Esophagus (tissue), 2 donors: ENCODE data around the gene IMPDH1. TPM values are rescaled to one million over a fixed set of nuclear protein-coding genes. Genes with fewer than 3 reads are reported as not detected.

Source experiments
- H3K27ac ChIP-seq, 2 donors: one replicate each; pipeline ENCODE4 v1.5.1; 2013; ENCODE audit warnings: low read depth in 2 of 2, mild to moderate bottlenecking in 2 of 2, inconsistent platforms in 1 of 2, low read length in 1 of 2, moderate library complexity in 1 of 2
- H3K27me3 ChIP-seq, 2 donors: one replicate each; pipeline ENCODE4 v1.6.1; 2013; ENCODE audit warnings: low read length in 2 of 2, control low read depth in 1 of 2, mild to moderate bottlenecking in 1 of 2; ENCODE audit not compliant: insufficient read depth in 2 of 2, control insufficient read depth in 1 of 2
- H3K36me3 ChIP-seq, 2 donors: one replicate each; pipeline ENCODE4 v1.6.1; 2013; ENCODE audit warnings: low read length in 1 of 2; ENCODE audit not compliant: control insufficient read depth in 2 of 2, insufficient read depth in 2 of 2
- H3K4me1 ChIP-seq, 2 donors: one replicate each; pipeline ENCODE4 v1.6.1; 2013; ENCODE audit warnings: low read length in 1 of 2; ENCODE audit not compliant: control insufficient read depth in 2 of 2, insufficient read depth in 2 of 2
- H3K4me3 ChIP-seq, 2 donors: one replicate each; pipeline ENCODE4 v1.5.1; 2013; ENCODE audit warnings: low read length in 2 of 2, mild to moderate bottlenecking in 2 of 2, low read depth in 1 of 2, moderate library complexity in 1 of 2
- H3K9me3 ChIP-seq, 2 donors: one replicate each; pipeline ENCODE4 v1.6.1; 2013; ENCODE audit warnings: mild to moderate bottlenecking in 2 of 2, low read depth in 1 of 2, low read length in 1 of 2, moderate library complexity in 1 of 2; ENCODE audit not compliant: control insufficient read depth in 2 of 2, insufficient read depth in 1 of 2
- WGBS, 2 donors: extraction: QIAGEN DNeasy Blood & Tissue Kit; methylation state at CpG; one replicate each; pipeline ENCODE4 v1.1.7; 2013; 5-methylcytosine and 5-hydroxymethylcytosine counted together
- polyA plus RNA-seq, 2 donors: library from polyadenylated mRNA; stranded (reverse); fragments of 200-250 nt; gene quantifications; one replicate each; pipeline ENCODE4 v1.2.3, GENCODE V29; 2013
- donor health status: healthy with polysubstance abuse.
- donor health status: Bipolar disorder and iron deficiency.

Gene IMPDH1
- polyA plus RNA-seq, 2 donors = 19.4 to 25.7 TPM

- H3K27me3 ChIP-seq = peaks cover 0 to 3% of the 10 kb centered on the region in 2 donors
- H3K36me3 ChIP-seq = no peaks in the 10 kb centered on the region
- H3K27ac ChIP-seq = no peak overlapping the region
- H3K9me3 ChIP-seq = peaks cover 0 to 2% of the 10 kb centered on the region in 2 donors
- WGBS, 2 donors = 83 to 87% methylated on average over 1 of the region's 1 CpG
- H3K4me1 ChIP-seq = peaks cover 0 to 10% of the 10 kb centered on the region in 2 donors
- no peak overlapping the region for H3K4me3 ChIP-seq
Measured at GRCh38 chr7:128358233-128358632, 51.5 kb downstream of the IMPDH1 start.

- no peaks in the 10 kb centered on the region for H3K36me3 ChIP-seq
- 73 to 80% methylated on average over 6 of the region's 6 CpGs for WGBS, 2 donors
- H3K4me3 ChIP-seq = no peak overlapping the region
- H3K4me1 ChIP-seq = peaks cover 0 to 11% of the 10 kb centered on the region in 2 donors
- H3K27ac ChIP-seq = no peak overlapping the region
- peaks cover 0 to 2% of the 10 kb centered on the region in 2 donors for H3K9me3 ChIP-seq
- H3K27me3 ChIP-seq = peaks cover 0 to 3% of the 10 kb centered on the region in 2 donors
Measured at GRCh38 chr7:128357217-128357613, 52.6 kb downstream of the IMPDH1 start.

DNA sequence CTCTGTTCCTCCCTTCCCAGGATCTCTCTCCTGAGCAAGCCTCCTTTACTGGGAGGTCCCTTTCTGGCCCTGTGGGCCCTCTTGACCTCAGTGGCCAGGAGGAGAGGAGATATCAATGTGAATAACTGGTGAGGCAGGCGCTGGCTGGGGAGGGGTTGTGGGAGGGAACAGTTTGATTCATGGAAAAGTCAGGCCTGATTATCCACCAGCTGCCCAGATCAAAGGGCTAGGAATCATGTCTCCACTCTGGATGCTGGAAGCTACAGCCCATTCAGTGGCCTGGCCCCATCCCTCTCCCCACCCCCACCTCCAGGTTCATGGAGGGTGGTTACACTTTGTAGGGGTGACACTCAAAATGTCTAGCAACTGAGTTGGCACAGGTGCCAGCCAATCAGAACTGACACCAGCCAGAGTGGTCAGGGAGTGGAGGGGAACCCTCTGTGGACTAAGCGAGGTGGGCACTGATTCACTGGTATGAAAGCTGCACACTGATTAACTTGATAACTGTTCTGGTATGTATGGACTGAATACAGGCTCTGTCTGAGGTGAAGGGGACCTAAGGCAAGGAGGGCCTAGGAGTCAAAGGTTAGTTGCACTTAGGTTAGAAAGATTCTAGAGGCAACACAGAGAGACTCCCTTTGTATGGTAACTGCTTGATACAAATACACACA lies 53.1 kb downstream of the IMPDH1 start:
- H3K4me1 ChIP-seq = peaks cover 4 to 13% of the 10 kb centered on the region in 2 donors
- 93 to 100% methylated on average over 2 of the region's 2 CpGs for WGBS, 2 donors
- H3K27ac ChIP-seq = no peak overlapping the region
- H3K4me3 ChIP-seq = no peak overlapping the region
- no peaks in the 10 kb centered on the region for H3K36me3 ChIP-seq
- H3K9me3 ChIP-seq = peaks cover 0 to 2% of the 10 kb centered on the region in 2 donors
- H3K27me3 ChIP-seq = peaks cover 0 to 3% of the 10 kb centered on the region in 2 donors

DNA sequence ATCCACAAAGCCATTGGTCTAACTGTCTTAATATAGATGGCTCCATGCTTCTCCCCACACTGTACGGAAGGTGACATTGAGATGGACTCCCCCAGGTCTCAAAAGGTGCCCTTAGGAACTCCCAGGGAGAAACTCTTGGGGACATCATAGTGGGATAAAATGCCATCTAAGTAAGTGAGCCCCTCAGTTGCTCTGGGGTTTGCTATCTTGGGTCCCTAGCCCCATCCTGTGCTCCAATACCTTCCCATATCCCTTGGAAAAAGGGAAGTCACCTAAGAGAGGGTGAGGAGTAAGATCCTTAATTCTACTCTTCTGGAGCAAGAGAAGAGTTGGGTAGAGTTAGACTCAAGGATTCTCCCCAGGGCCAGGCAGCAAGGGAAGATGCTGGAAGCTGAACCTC lies 56.2 kb downstream of the IMPDH1 start:
- H3K27ac ChIP-seq = no peak overlapping the region
- H3K4me1 ChIP-seq = peaks cover 5 to 11% of the 10 kb centered on the region in 2 donors
- H3K9me3 ChIP-seq = peaks cover 0 to 4% of the 10 kb centered on the region in 2 donors
- H3K36me3 ChIP-seq = no peaks in the 10 kb centered on the region
- H3K4me3 ChIP-seq = no peak overlapping the region
- WGBS, 2 donors = 93% methylated on average over 1 of the region's 1 CpG
- H3K27me3 ChIP-seq = no peaks in the 10 kb centered on the region

GRCh38 chr7:128353189-128353588 lies 56.6 kb downstream of the IMPDH1 start:
- WGBS, 2 donors = 81 to 86% methylated on average over 3 of the region's 3 CpGs
- no peaks in the 10 kb centered on the region for H3K27me3 ChIP-seq
- H3K4me3 ChIP-seq = no peak overlapping the region
- H3K9me3 ChIP-seq = peaks cover 0 to 4% of the 10 kb centered on the region in 2 donors
- H3K4me1 ChIP-seq = peaks cover 5 to 11% of the 10 kb centered on the region in 2 donors
- H3K27ac ChIP-seq = no peak overlapping the region
- H3K36me3 ChIP-seq = no peaks in the 10 kb centered on the region

DNA sequence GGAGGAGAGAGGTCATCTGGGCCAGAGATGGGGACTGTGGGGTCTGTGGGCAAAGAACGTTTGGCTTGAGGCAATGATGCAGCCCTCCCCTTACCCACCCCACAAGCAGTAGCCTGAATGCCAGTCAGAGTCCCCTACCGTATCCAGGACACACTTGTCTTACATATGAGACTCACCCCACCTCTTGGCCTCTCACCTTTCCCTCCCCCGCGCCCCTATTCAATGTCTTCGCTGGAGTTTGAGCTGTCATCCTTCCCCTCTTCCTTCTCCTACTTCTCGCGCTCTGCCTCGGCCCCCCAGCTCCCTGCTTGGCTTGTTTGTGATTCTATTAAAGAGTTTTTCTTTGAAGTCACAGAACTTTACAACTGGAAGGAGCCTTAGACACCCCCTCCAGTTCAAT lies 57.1 kb downstream of the IMPDH1 start:
- no peak overlapping the region for H3K27ac ChIP-seq
- 71 to 80% methylated on average over 8 of the region's 8 CpGs for WGBS, 2 donors
- H3K36me3 ChIP-seq = no peaks in the 10 kb centered on the region
- H3K27me3 ChIP-seq = no peaks in the 10 kb centered on the region
- peaks cover 0 to 4% of the 10 kb centered on the region in 2 donors for H3K9me3 ChIP-seq
- H3K4me3 ChIP-seq = no peak overlapping the region
- peaks cover 5 to 11% of the 10 kb centered on the region in 2 donors for H3K4me1 ChIP-seq

DNA sequence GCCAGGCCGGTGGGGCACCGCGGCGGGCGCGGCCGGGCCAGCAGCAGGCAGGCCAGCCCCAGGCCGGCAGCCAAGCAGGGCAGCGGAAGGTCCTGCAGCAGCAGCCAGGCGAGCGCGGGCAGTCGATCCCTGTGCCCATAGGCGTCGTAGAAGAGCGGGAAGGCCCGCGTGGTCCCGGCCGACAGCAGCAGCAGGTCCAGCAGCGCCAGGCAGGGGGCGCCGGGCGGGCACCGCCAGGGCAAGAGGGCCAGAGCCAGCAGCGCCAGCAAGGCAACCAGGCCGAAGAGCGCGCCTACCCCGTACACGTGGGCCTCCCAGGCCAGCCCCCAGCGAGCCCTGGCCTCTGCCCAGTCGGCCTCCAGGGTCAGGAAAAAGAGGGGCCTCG lies 57.6 kb downstream of the IMPDH1 start:
- Histone ChIP-seq H3K36me3 (no peaks in the 10 kb centered on the region), H3K4me1 (peaks cover 5 to 11% of the 10 kb centered on the region in 2 donors), H3K27ac (no peak overlapping the region), H3K27me3 (no peaks in the 10 kb centered on the region), H3K4me3 (peak overlapping the region; percentile 24 to 28), H3K9me3 (peaks cover 0 to 4% of the 10 kb centered on the region in 2 donors)
- 9 to 17% methylated on average over 33 to 34 of the region's 34 CpGs for WGBS, 2 donors

DNA sequence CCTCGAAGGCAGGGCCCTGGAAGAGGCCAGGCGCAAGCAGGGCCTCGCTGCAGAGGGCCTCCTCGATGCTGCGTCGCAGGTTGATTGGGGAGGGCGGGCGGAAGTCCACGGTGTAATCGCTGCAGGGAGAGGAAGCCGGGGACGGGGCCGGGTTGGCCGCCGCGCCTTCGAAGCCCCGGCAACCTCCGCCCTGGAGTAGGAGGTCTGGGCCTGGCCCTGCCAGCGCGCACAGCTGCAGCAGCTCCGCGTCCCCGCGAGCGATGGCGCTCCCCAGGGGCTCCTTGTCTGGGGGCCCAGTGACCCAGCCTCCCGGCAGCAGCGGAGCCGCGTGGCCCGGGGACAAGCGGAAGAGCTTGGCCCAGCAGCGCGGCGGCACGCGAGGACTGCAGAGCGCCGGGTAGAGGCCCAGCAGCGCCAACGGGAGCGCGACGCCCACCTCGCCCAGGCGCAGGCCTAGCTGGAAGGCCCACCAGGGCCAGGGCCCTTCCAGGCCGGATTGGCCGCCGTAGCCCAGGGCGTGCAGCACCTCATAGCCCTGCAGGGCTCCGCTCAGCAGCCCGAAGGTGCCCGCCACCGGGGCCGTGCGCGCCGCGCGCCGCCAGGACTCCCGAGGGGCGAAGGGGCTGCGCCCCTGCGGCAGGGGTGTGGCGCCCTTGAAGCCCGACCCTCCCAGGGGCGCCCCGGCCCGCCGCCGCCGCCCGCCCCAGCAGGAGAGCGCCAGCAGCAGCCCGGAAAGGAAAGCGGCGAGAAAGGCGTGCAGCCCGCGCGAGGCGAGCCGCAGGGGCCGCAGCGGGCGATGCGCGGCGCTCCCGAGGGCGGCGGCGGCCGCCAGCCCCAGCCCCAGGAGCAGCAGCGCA lies 58.3 kb downstream of the IMPDH1 start:
- 17 to 27% methylated on average over 40 to 97 of the region's 97 CpGs for WGBS, 2 donors
- peaks cover 5 to 11% of the 10 kb centered on the region in 2 donors for H3K4me1 ChIP-seq
- H3K4me3 ChIP-seq = peak overlapping the region; percentile 24 to 28
- H3K36me3 ChIP-seq = no peaks in the 10 kb centered on the region
- H3K9me3 ChIP-seq = peaks cover 0 to 4% of the 10 kb centered on the region in 2 donors
- H3K27ac ChIP-seq = no peak overlapping the region
- no peaks in the 10 kb centered on the region for H3K27me3 ChIP-seq

GRCh38 chr7:128350708-128351295 lies 59.0 kb downstream of the IMPDH1 start:
- Histone ChIP-seq H3K27me3 (no peaks in the 10 kb centered on the region), H3K36me3 (no peaks in the 10 kb centered on the region), H3K4me3 (no peak overlapping the region), H3K27ac (no peak overlapping the region), H3K4me1 (peaks cover 5 to 11% of the 10 kb centered on the region in 2 donors), H3K9me3 (peaks cover 0 to 4% of the 10 kb centered on the region in 2 donors)
- 68 to 77% methylated on average over 30 to 35 of the region's 35 CpGs for WGBS, 2 donors
